HepG2 (cell line): ENCODE measurements around the gene POU5F1. TPM values are rescaled to one million over a fixed set of nuclear protein-coding genes. Genes with fewer than 3 reads are reported as not detected.

Experiments
- CEBPG ChIP-seq: IDR thresholded peaks from 2 replicates; pipeline ENCODE4 v1.6.1; 2016
- IRF1 ChIP-seq: sonication (generic); formaldehyde crosslinking; IDR thresholded peaks from 2 replicates; pipeline ENCODE4 v1.4.0; 2020; ENCODE audit warnings: low read depth, mild to moderate bottlenecking, missing genetic modification reagents
- MEF2D ChIP-seq: sonication (generic); formaldehyde crosslinking; IDR thresholded peaks from 2 replicates; pipeline ENCODE4 v1.5.1; 2020; ENCODE audit warnings: mild to moderate bottlenecking, missing genetic modification reagents
- MTA3 ChIP-seq: sonication (generic); formaldehyde crosslinking; IDR thresholded peaks from 2 replicates; pipeline ENCODE4 v1.4.0; 2020; ENCODE audit warnings: missing genetic modification reagents
- MXI1 ChIP-seq: IDR thresholded peaks from 3 replicates; pipeline ENCODE4 v1.6.1; 2012; ENCODE audit warnings: low read depth, low read length, inconsistent platforms, borderline replicate concordance
- PHF21A ChIP-seq: sonication (generic); formaldehyde crosslinking; IDR thresholded peaks from 2 replicates; pipeline ENCODE4 v1.5.0; 2020; ENCODE audit warnings: mild to moderate bottlenecking, missing genetic modification reagents
- PREB ChIP-seq: sonication (generic); formaldehyde crosslinking; IDR thresholded peaks from 2 replicates; pipeline ENCODE4 v1.4.0; 2020; ENCODE audit warnings: missing genetic modification reagents
- RAD21 ChIP-seq: fragments of 450-650 bp; formaldehyde crosslinking; IDR thresholded peaks from 2 replicates; pipeline ENCODE4 v1.5.0; 2020; ENCODE audit warnings: mild to moderate bottlenecking
- REXO4 ChIP-seq: sonication (generic); formaldehyde crosslinking; IDR thresholded peaks from 2 replicates; pipeline ENCODE4 v1.8.0; 2022; ENCODE audit warnings: missing genetic modification reagents, mild to moderate bottlenecking, borderline replicate concordance
- SAP130 ChIP-seq: IDR thresholded peaks from 2 replicates; pipeline ENCODE4 v1.6.1; 2016; ENCODE audit warnings: low read depth
- SNAPC4 ChIP-seq: sonication (generic); formaldehyde crosslinking; IDR thresholded peaks from 2 replicates; pipeline ENCODE4 v1.4.0; 2020; ENCODE audit warnings: mild to moderate bottlenecking, missing genetic modification reagents
- SRSF9 ChIP-seq: fragments of 200-400 bp; formaldehyde crosslinking; IDR thresholded peaks from 2 replicates; pipeline ENCODE4 v1.6.1; 2018; ENCODE audit warnings: borderline replicate concordance, mild to moderate bottlenecking, low read depth, low read length; ENCODE audit not compliant: insufficient read depth, poor library complexity, severe bottlenecking
- TARDBP ChIP-seq: sonication (generic); formaldehyde crosslinking; IDR thresholded peaks from 2 replicates; pipeline ENCODE4 v1.8.0; 2022; ENCODE audit warnings: mild to moderate bottlenecking, missing genetic modification reagents
- TOPORS ChIP-seq: sonication (generic); formaldehyde crosslinking; IDR thresholded peaks from 2 replicates; pipeline ENCODE4 v1.8.0; 2023; ENCODE audit warnings: mild to moderate bottlenecking, missing genetic modification reagents
- ZC3H13 ChIP-seq: sonication (generic); formaldehyde crosslinking; IDR thresholded peaks from 2 replicates; pipeline ENCODE4 v1.8.1; 2023; ENCODE audit warnings: mild to moderate bottlenecking, missing genetic modification reagents, moderate library complexity
- ZNF652 ChIP-seq: IDR thresholded peaks from 2 replicates; pipeline ENCODE4 v1.6.1; 2016; ENCODE audit warnings: low read depth, borderline replicate concordance
- ZNF770 ChIP-seq: sonication (generic); formaldehyde crosslinking; IDR thresholded peaks from 2 replicates; pipeline ENCODE4 v1.5.0; 2020; ENCODE audit warnings: mild to moderate bottlenecking, missing genetic modification reagents
- polyA plus RNA-seq, 8 experiments: library from polyadenylated mRNA; depleted of rRNA in 3 of 8; stranded (reverse) in 7 of 8; unstranded in 1 of 8; fragments of >200 nt; fragmentation: Illumina TruSeq in 4 of 8; extraction: Trizol in 4 of 8; gene quantifications; 2 replicates each; pipeline versions ENCODE4 v1.2.1 to v1.2.3, GENCODE V29; 2011 to 2016; ENCODE audit warnings: low read depth in 4 of 8, missing spikeins in 1 of 8, mixed read lengths in 1 of 8; ENCODE audit not compliant: insufficient read depth in 1 of 8
- total RNA-seq, 5 experiments: library from RNA; depleted of rRNA; stranded (reverse); fragments of >200 nt; fragmentation: Illumina TruSeq; extraction: Trizol; gene quantifications; 2 replicates each; pipeline ENCODE4 v1.2.3, GENCODE V29; 2016; ENCODE audit warnings: low read depth in 1 of 5

The POU5F1 gene
- total and polyA plus RNA-seq, 2 of the 13 experiments (the other 11 are each of a cell fraction or from before 2014, with no cell fraction given): 2.5 to 7.2 TPM

GRCh38 chr6:31158863-31159855 is 11.3 kb downstream of the POU5F1 start (continued):
- no peak for TF ChIP-seq SNAPC4 (CRISPR knock-in tag)
- peak; percentile 36; the same call in 1 of the 2 replicates for TF ChIP-seq SAP130 (CRISPR knock-in tag)
- no peak for TF ChIP-seq REXO4 (CRISPR knock-in tag)
- TF ChIP-seq IRF1 (CRISPR knock-in tag): no peak
- TF ChIP-seq SRSF9: no peak
- no peak for TF ChIP-seq ZNF652
- TF ChIP-seq MEF2D (CRISPR knock-in tag): no peak
- no peak for TF ChIP-seq ZNF770 (CRISPR knock-in tag)
- TF ChIP-seq PREB (CRISPR knock-in tag): no peak
- 0 out of 2 replicates have a peak, but pooled peaks have one; percentile 39 for TF ChIP-seq TARDBP
- TF ChIP-seq MTA3: no peak
- no peak; the same call in 1 of the 2 replicates for TF ChIP-seq ZC3H13
- peak; percentile 34; the same call in 1 of the 2 replicates for TF ChIP-seq RAD21 (CRISPR knock-in tag)
- no peak for TF ChIP-seq PHF21A (CRISPR knock-in tag)
- TF ChIP-seq MXI1: no peak
- no peak; the same call in 1 of the 2 replicates for TF ChIP-seq TOPORS (CRISPR knock-in tag)
- TF ChIP-seq CEBPG (CRISPR knock-in tag): no peak
